Activated CD4-positive, alpha-beta memory T cell treated with anti-CD3 and anti-CD28 coated beads, Interleukin-2, amount 10 ng/mL, durations not matched to agents 7 days and 5 days (primary cell): Measurements from ENCODE around the gene UBE2H. TPM values are rescaled to one million over a fixed set of nuclear protein-coding genes. Genes with fewer than 3 reads are reported as not detected.
"Not testable (repeated sequence)": the region's sequence is repeated elsewhere in the genome, so short reads cannot be mapped to it uniquely, and the experiment has no call there.

Experiments used
- CTCF ChIA-PET: fragments of 350-600 bp; sonication (Branson Sonifier 250); formaldehyde crosslinking; loops from one replicate; lab custom pipeline; 2021; ENCODE audit warnings: antibody characterized with exemption, inconsistent platforms; lab: Charles Lee
- POLR2A ChIA-PET: fragments of 350-600 bp; sonication (Branson Sonifier 250); formaldehyde crosslinking; loops from one replicate; lab custom pipeline; 2021; ENCODE audit warnings: antibody characterized with exemption; lab: Charles Lee
- DNase-seq: peaks from one replicate; pipeline ENCODE4 v3.0.0-alpha.2; 2020
- H3K27ac Mint-ChIP-seq: one replicate; pipeline ENCODE4 v1.8.0; 2021; ENCODE audit warnings: mild to moderate bottlenecking, mixed read lengths
- H3K27me3 Mint-ChIP-seq: one replicate; pipeline ENCODE4 v1.8.0; 2021; ENCODE audit warnings: mixed read lengths
- H3K36me3 Mint-ChIP-seq: one replicate; pipeline ENCODE4 v1.8.0; 2021; ENCODE audit warnings: low read depth, mixed read lengths
- H3K4me1 Mint-ChIP-seq: one replicate; pipeline ENCODE4 v1.8.0; 2021; ENCODE audit warnings: mixed read lengths
- H3K4me3 Mint-ChIP-seq: one replicate; pipeline ENCODE4 v1.8.0; 2021; ENCODE audit warnings: mild to moderate bottlenecking, mixed read lengths
- H3K9me3 Mint-ChIP-seq: one replicate; pipeline ENCODE4 v1.8.0; 2021; ENCODE audit warnings: mixed read lengths
- total RNA-seq, 2 experiments: library from RNA; stranded (reverse); gene quantifications; one replicate each; pipeline ENCODE4 v1.2.3, GENCODE V29; 2021

Gene UBE2H
- total RNA-seq, 2 experiments from 2014 or later, result 57.9 to 58.4 TPM

DNA sequence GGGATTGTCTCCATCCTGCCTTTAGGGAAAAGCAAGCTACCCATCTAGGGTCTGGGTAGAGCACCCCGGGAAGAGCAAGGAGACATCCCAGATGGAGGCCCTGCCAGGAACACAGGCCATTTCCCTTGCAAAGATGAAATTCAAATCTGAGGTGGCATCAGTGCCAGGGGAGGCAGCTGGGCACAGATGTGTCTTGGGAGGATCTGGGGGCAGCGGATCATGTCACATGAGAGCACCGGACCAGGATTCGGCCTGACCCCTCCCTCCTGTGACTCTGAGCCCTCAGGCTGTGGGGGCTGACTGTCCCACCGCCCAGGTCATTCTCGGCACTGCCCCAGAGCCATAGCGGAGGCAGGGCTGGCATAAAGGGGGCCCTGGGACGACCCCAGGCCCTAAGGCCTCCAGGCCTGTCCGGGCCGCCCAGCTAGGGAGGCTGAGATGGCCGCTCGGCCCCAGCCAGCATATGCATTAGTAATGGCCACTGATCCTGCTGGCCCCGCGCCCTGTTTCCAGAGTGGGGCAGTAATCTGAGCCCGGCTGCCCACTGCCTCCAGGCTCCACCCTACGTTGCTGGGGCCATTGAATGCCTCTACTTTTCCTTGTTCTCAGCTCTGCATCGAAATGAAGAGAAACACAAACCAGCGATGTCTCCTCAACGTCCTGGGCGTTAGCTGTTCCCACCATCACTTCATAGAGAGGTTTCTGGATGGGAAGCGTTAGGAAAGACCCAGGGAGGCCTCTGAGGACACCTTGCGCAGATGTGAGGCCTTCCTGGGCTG lies 148.5 kb downstream of the UBE2H start:
- Mint-ChIP-seq H3K36me3 (no peaks in the 10 kb centered on the region), H3K9me3 (no peaks in the 10 kb centered on the region), H3K4me3 (no peak overlapping the region), H3K4me1 (no peaks in the 10 kb centered on the region), H3K27me3 (peaks cover 3% of the 10 kb centered on the region), H3K27ac (no peak overlapping the region)
- POLR2A ChIA-PET, result no interaction called here
- CTCF ChIA-PET, result interaction anchor here (1.2 kb wide), 1 partner anchor 12 kb away, joined by 3 read pairs; no protein-coding TSS in a partner anchor
- DNase-seq, result no peak

DNA sequence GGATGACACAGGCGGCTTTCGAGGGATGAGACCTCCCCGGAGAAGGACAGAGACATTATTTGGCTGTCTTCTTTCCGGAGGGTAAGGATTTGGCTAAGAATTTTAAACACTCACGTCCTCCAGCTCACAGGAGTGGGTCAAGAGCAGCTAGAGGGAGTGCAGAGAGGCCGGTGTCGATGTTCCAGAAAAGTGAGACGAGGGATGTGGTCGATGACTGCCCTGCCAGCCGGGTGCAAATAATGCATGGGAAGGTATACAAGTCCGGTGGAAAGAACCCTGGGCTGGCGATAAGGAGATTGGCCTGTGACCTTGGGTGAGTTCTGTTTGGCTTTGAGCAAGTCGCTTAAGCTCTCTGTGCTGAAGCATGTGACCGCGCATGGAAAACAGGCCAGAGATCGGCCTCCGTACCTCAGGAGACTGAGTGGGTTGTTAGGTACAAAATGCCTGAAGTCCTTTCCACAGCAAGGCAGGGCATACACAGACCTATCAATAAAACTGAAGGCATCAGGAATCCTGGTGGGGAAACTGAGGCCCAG lies 149.1 kb downstream of the UBE2H start:
- no peaks in the 10 kb centered on the region for H3K4me1 Mint-ChIP-seq
- peaks cover 3% of the 10 kb centered on the region for H3K27me3 Mint-ChIP-seq
- no peaks in the 10 kb centered on the region for H3K36me3 Mint-ChIP-seq
- no peak overlapping the region for H3K4me3 Mint-ChIP-seq
- DNase-seq, result no peak
- CTCF ChIA-PET, result no interaction called here
- POLR2A ChIA-PET, result no interaction called here
- H3K9me3 Mint-ChIP-seq, result no peaks in the 10 kb centered on the region
- no peak overlapping the region for H3K27ac Mint-ChIP-seq

DNA sequence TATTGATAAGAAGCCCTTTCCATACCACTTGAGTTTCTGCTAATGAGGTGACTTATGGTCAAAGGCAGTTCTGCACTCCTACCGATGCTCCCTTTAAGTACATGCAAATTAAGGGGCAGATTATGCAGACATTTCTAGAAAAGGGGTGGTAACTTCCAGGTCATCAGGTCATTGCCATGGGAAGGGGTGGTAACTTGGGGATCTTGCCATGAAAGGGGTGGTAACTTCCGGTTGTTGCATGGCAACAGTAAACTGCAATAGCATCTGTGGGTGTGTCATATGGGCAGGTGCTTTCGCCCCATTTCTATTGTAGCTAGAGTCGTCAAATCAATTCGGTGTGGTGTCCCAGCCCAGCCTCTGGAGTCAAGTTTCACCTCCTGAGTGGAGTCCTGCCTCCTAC lies 150.9 kb downstream of the UBE2H start:
- CTCF ChIA-PET, result no interaction called here
- Mint-ChIP-seq H3K36me3 (no peaks in the 10 kb centered on the region), H3K27me3 (peaks cover 3% of the 10 kb centered on the region), H3K27ac (no peak overlapping the region), H3K4me1 (no peaks in the 10 kb centered on the region), H3K9me3 (no peaks in the 10 kb centered on the region), H3K4me3 (no peak overlapping the region)
- DNase-seq, result no peak
- POLR2A ChIA-PET, result no interaction called here

DNA sequence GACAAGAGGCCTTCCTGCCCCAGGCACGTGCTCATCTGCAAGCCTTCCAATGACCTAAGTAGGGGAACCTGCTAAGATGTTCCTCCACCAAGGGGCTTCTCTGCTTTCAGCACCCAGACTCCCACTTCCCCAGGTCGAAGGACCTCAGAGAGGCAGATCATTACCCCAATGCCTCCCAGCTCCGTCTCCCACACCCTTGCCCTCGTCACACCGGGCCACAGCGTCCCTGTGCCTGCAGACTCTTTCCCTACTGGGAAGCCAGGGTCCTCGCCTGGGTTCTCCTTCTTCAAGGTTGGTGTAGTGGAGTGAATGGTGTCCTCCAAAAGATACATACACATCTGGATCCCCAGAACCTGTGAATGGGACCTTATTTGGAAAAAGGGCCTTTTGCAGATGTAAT lies 151.9 kb downstream of the UBE2H start:
- H3K27ac Mint-ChIP-seq, result no peak overlapping the region
- no peaks in the 10 kb centered on the region for H3K4me1 Mint-ChIP-seq
- ChIA-PET POLR2A (no interaction called here), CTCF (no interaction called here)
- H3K36me3 Mint-ChIP-seq, result no peaks in the 10 kb centered on the region
- no peak for DNase-seq
- no peaks in the 10 kb centered on the region for H3K9me3 Mint-ChIP-seq
- H3K27me3 Mint-ChIP-seq, result peaks cover 3% of the 10 kb centered on the region
- no peak overlapping the region for H3K4me3 Mint-ChIP-seq

DNA sequence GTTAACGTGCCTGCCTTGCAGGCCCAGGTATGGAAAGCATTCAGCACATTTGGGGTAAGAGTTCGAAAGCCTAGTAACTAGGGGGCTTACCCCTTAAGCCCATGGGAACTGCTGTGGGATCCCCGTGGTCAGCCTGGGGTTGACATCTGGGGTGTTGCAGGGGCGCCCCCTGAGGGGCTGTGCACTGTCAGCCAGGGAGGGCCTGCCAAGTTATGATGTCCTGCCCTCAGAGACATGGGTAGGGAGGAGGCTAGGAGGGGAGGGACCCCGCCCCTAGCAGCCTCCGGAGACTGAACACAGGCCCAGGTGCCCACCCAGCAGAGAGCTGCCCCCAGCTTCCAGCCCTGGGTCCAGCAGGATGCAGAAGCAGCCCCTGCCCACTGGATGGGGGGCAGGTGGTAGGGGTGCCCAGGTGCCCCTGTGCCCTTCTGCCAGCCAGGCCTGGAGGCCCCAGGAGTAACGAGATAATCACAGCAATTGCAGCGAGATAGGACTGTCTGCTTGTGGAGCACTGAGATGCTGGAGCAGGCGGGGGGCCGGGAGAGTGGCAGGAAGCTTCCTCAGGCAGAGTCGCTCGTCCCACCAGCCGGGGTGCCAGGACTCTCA lies 153.3 kb downstream of the UBE2H start:
- POLR2A ChIA-PET, result interaction anchor here (0.9 kb wide), 1 partner anchor 9 kb away, joined by 3 read pairs; no protein-coding TSS in a partner anchor
- H3K27me3 Mint-ChIP-seq, result peaks cover 3% of the 10 kb centered on the region
- CTCF ChIA-PET, result no interaction called here
- DNase-seq, result no peak
- no peaks in the 10 kb centered on the region for H3K36me3 Mint-ChIP-seq
- H3K4me3 Mint-ChIP-seq, result no peak overlapping the region
- no peaks in the 10 kb centered on the region for H3K4me1 Mint-ChIP-seq
- no peaks in the 10 kb centered on the region for H3K9me3 Mint-ChIP-seq
- H3K27ac Mint-ChIP-seq, result no peak overlapping the region

DNA sequence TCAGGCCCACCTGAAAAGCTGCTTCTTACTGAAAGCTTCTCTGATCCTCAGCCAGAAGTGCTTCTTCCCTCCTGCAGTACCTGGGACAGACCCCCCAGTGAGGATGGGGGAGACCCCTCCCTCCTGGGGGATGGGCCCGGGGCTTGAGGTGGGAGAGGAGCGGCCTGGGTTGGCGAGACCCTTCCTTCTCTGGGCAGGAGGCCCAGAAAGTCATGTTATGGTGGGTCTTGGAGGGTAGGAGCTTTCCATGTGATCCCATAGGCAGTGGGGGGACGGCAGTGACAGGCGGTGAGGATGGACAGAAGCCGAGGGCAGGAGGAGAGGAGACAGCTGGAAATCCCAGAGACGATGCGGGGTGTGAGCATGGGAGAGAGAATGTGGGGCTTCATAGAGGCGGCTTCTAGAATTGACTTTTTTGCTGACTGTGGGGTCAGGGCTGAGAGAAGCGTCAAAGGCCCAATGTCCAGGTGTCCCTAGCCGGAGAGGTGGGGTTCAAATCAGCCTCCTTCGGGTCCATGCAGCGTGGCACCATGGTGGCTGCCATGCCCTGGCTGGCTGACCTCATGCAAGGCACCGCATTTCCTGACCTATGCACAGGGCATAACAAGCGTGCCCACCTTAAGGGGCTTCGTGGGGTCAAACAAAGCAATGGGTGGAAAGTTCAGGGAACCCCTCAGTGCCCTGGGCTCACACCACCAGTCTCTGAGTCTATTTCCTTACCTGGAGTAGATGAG lies 154.0 kb downstream of the UBE2H start:
- H3K9me3 Mint-ChIP-seq, result no peaks in the 10 kb centered on the region
- peaks cover 3% of the 10 kb centered on the region for H3K27me3 Mint-ChIP-seq
- no peak for DNase-seq
- H3K27ac Mint-ChIP-seq, result no peak overlapping the region
- no peak overlapping the region for H3K4me3 Mint-ChIP-seq
- no peaks in the 10 kb centered on the region for H3K4me1 Mint-ChIP-seq
- ChIA-PET POLR2A (no interaction called here), CTCF (no interaction called here)
- H3K36me3 Mint-ChIP-seq, result no peaks in the 10 kb centered on the region

DNA sequence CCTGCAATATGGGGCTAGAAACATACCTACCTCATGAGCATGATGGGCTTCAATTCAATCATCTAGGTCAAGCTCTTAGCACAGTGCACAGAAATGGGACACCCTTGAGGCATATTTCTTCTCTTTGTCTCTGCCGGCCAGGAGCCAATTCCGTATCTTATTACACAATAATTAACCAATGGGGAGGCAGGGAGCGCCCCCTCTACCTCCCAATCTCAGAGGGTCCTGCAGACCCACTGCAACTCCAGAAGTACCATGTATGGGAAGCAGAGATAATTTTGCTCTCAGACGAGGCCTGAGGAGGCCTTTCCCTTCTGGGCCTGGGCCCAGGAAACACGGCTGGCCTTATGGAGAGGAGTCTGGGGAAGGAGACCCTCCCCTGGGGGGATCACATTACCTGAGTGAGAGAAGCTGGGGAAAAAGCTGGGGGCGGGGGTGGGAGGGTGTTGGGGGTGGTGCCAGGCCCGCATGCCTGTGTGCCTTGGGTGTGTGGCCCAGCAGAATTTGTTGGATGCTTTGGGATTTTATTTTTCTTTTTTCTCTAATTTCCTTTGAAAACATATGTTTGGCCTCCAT lies 155.5 kb downstream of the UBE2H start:
- no peak for DNase-seq
- Mint-ChIP-seq H3K36me3 (no peaks in the 10 kb centered on the region), H3K27ac (no peak overlapping the region), H3K27me3 (peaks cover 3% of the 10 kb centered on the region), H3K4me1 (no peaks in the 10 kb centered on the region), H3K9me3 (no peaks in the 10 kb centered on the region), H3K4me3 (no peak overlapping the region)
- ChIA-PET POLR2A (interaction anchor here (1.2 kb wide), 1 partner anchor 16 kb away, joined by 3 read pairs; no protein-coding TSS in a partner anchor), CTCF (no interaction called here)

DNA sequence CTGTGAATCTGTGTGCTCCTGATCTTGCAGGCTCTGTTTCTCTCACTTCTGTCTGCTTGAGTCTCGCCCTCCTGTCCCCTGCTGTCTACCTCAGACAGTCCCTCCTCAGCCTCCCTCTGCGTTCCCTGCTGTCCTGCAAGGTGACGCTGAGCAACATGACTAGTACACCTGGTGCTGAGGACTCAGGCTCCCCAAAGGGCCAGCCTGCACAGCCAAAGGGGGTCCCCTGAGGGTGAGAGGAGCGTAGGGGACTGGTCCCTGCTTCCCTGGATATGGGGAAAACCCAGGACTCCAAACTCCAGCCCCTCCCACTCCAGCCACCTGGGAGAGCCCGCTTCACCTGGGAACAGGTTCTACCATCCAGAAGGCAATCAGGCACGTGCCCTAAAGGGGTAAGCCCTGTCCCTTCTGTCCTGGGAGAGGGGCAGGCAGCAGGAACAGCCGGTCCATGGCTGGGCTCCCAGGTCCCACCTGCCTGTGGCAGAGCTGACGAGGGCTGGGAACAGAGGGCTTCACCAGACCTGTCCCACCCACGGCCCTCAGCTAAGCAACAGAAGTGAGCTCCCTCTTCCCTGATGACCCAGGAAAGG lies 156.5 kb downstream of the UBE2H start:
- Mint-ChIP-seq H3K27me3 (peaks cover 3% of the 10 kb centered on the region), H3K4me1 (no peaks in the 10 kb centered on the region)

DNA sequence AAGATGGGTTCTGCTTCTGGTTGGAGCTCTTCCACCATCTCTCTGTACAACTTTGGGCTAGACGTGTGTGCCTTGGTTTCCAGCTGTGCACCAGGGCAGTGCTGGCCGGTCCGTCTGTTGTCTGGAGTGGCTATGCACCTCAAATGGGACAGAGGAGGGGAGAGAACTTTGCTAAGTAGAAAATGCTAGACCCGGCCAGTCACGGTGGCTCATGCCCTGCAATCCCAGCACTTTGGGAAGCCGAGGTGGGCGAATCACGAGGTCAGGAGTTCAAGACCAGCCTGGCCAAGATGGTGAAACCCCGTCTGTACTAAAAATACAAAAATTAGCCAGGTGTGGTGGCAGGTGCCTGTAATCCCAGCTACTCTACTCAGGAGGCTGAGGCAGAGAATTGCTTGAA lies 158.3 kb downstream of the UBE2H start:
- H3K36me3 Mint-ChIP-seq, H3K4me1 Mint-ChIP-seq, POLR2A ChIA-PET, DNase-seq, H3K27ac Mint-ChIP-seq, CTCF ChIA-PET, H3K4me3 Mint-ChIP-seq, H3K9me3 Mint-ChIP-seq, H3K27me3 Mint-ChIP-seq: not testable (repeated sequence)

More for the DNA sequence above, 156.5 kb downstream of the UBE2H start:
- POLR2A ChIA-PET, result no interaction called here
- no peak for DNase-seq
- H3K9me3 Mint-ChIP-seq, result no peaks in the 10 kb centered on the region
- H3K4me3 Mint-ChIP-seq, result no peak overlapping the region
- no peaks in the 10 kb centered on the region for H3K36me3 Mint-ChIP-seq
- CTCF ChIA-PET, result no interaction called here
- H3K27ac Mint-ChIP-seq, result no peak overlapping the region

DNA sequence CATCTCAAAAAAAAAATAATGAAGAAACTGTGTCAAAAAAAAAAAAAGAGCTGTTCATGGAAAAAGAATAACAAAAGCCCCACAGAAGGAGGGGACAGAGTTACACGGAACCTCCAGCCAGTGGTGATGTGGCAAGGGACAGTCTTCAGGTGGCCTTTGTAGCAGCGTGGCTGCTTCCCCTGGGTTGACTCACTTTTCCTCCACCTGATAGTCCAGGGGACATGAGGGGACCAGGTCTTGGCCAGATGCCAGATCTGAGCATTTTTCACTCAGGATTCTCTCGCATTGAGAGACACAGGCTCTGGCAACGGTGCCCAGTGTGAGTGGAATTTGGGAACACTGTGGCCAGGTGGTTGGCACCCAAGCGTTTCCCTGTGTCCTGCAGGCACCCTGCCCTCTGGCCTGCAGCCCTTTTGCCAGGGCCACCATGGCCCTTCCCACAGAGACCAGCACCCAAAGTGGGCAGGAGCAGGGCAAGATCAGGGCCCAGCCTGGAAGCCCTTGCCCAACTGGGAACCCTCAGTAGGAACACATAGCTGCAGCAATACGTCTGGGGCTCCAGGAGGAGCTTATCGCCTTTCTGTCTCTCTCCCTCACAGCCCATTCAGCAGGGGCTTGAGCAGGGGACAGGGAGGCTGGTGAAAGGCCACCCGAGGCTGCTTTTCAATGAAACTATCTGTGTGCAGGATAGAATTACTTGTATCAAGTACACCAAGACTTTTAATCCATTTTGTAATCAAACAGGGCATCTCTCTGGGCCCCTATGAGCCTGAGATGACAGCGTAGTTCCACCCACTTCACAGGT lies 159.1 kb downstream of the UBE2H start:
- H3K4me3 Mint-ChIP-seq, result no peak overlapping the region
- H3K27me3 Mint-ChIP-seq, result peaks cover 15% of the 10 kb centered on the region
- H3K9me3 Mint-ChIP-seq, result no peaks in the 10 kb centered on the region
- CTCF ChIA-PET, result no interaction called here
- no peak for DNase-seq
- no peaks in the 10 kb centered on the region for H3K36me3 Mint-ChIP-seq
- no peak overlapping the region for H3K27ac Mint-ChIP-seq
- POLR2A ChIA-PET, result no interaction called here
- no peaks in the 10 kb centered on the region for H3K4me1 Mint-ChIP-seq

DNA sequence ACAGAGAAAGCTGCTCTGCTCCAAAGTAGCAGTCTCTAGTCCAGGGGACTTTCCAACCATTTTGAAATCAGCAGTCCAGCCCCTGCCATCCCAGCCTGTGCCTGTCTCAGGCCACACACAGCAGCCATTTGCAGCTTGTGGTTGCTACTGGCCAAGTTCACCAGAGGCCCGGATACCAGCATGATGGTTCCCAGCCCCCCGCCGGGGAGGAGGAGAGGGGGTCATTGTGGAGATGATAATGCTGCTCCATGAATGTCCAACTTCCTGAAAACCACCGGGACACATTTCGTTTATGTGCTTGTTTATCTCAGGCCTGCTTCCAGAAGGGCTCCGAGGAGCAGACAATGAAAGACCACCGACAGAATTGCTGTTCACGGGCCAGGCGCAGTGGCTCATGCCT lies 160.0 kb downstream of the UBE2H start:
- CTCF ChIA-PET, result interaction anchor here (1.3 to 1.4 kb wide), 2 partner anchors 12 to 32 kb away, joined by 3 to 4 read pairs; no protein-coding TSS in a partner anchor
- no peaks in the 10 kb centered on the region for H3K36me3 Mint-ChIP-seq
- peaks cover 16% of the 10 kb centered on the region for H3K27me3 Mint-ChIP-seq
- POLR2A ChIA-PET, result interaction anchor here (1.3 kb wide), 1 partner anchor 29 kb away, joined by 4 read pairs; no protein-coding TSS in a partner anchor
- no peak overlapping the region for H3K27ac Mint-ChIP-seq
- no peak overlapping the region for H3K4me3 Mint-ChIP-seq
- no peaks in the 10 kb centered on the region for H3K9me3 Mint-ChIP-seq
- DNase-seq, result no peak
- H3K4me1 Mint-ChIP-seq, result no peaks in the 10 kb centered on the region

DNA sequence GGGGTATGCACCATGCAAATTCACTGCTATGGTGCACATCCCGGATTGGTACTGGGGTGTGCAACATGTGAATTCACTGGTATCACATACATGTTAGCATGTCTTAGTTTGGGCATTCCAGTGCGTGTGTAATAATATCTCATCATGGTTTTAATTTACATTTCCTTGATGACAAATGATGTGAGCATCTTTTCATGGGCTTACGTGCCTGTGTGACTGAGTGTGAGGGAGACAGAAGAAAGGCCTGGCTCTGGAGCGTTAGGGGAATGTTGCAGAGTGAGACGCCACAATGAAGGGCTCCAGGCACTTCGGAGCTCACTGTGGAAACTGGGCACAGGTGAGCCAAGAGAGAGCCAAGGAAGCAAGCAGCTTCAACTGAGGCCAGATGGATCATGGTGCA lies 162.6 kb downstream of the UBE2H start:
- POLR2A ChIA-PET, result interaction anchor here (1.0 to 1.4 kb wide), 2 partner anchors 9 to 10 kb away, joined by 3 read pairs; no protein-coding TSS in a partner anchor
- Mint-ChIP-seq H3K27ac (no peak overlapping the region), H3K36me3 (peaks cover 5% of the 10 kb centered on the region), H3K9me3 (no peaks in the 10 kb centered on the region), H3K4me3 (no peak overlapping the region), H3K4me1 (peaks cover 11% of the 10 kb centered on the region), H3K27me3 (peaks cover 41% of the 10 kb centered on the region)
- CTCF ChIA-PET, result interaction anchor here (1.0 kb wide), 1 partner anchor 221 kb away, joined by 3 read pairs; no protein-coding TSS in a partner anchor
- DNase-seq, result no peak
